Stimulated activated naive CD8-positive, alpha-beta T cell treated with anti-CD3 and anti-CD28 coated beads, Interleukin-15, Interleukin-2, amounts not matched to agents 100 ng/mL and 50 ng/mL, for 24 hours (primary cell): ENCODE measurements around the gene TSGA10.
"Not testable (repeated sequence)": the region's sequence is repeated elsewhere in the genome, so short reads cannot be mapped to it uniquely, and the experiment has no call there.

Experiments used
- H3K27ac Mint-ChIP-seq: one replicate; pipeline ENCODE4 v1.8.0; 2021; ENCODE audit warnings: mild to moderate bottlenecking, mixed read lengths
- H3K27me3 Mint-ChIP-seq: one replicate; pipeline ENCODE4 v1.8.0; 2021; ENCODE audit warnings: mixed read lengths
- H3K36me3 Mint-ChIP-seq: one replicate; pipeline ENCODE4 v1.8.0; 2021; ENCODE audit warnings: low read depth, mixed read lengths
- H3K4me1 Mint-ChIP-seq: one replicate; pipeline ENCODE4 v1.8.0; 2021; ENCODE audit warnings: low read depth, mixed read lengths
- H3K4me3 Mint-ChIP-seq: one replicate; pipeline ENCODE4 v1.8.0; 2021; ENCODE audit warnings: mild to moderate bottlenecking, mixed read lengths
- H3K9me3 Mint-ChIP-seq: one replicate; pipeline ENCODE4 v1.8.0; 2021; ENCODE audit warnings: mixed read lengths

TSGA10 gene

GRCh38 chr2:99067871-99068625, 86.7 kb downstream of the TSGA10 start:
- Mint-ChIP-seq H3K27me3 (no peaks in the 10 kb centered on the region), H3K4me1 (no peaks in the 10 kb centered on the region), H3K4me3 (no peak overlapping the region), H3K36me3 (no peaks in the 10 kb centered on the region), H3K9me3 (no peaks in the 10 kb centered on the region), H3K27ac (no peak overlapping the region)

GRCh38 chr2:99066075-99066958, 88.4 kb downstream of the TSGA10 start:
- H3K27ac Mint-ChIP-seq = no peak overlapping the region
- H3K4me1 Mint-ChIP-seq = no peaks in the 10 kb centered on the region
- no peaks in the 10 kb centered on the region for H3K27me3 Mint-ChIP-seq
- no peaks in the 10 kb centered on the region for H3K36me3 Mint-ChIP-seq
- no peaks in the 10 kb centered on the region for H3K9me3 Mint-ChIP-seq
- H3K4me3 Mint-ChIP-seq = no peak overlapping the region

- peaks cover 22% of the 10 kb centered on the region for H3K9me3 Mint-ChIP-seq
- H3K4me1 Mint-ChIP-seq, H3K27me3 Mint-ChIP-seq, H3K4me3 Mint-ChIP-seq, H3K27ac Mint-ChIP-seq: not testable (repeated sequence)
- peaks cover 22% of the 10 kb centered on the region for H3K36me3 Mint-ChIP-seq
These were observed 105.6 kb downstream of the TSGA10 start for GRCh38 chr2:99049187-99049586.

GRCh38 chr2:99040736-99041300, 113.9 kb downstream of the TSGA10 start:
- Mint-ChIP-seq H3K36me3 (peaks cover 11% of the 10 kb centered on the region), H3K9me3 (peaks cover 17% of the 10 kb centered on the region)
- not testable (repeated sequence) for H3K4me1 Mint-ChIP-seq, H3K4me3 Mint-ChIP-seq, H3K27ac Mint-ChIP-seq, H3K27me3 Mint-ChIP-seq

GRCh38 chr2:99035920-99036319, 118.8 kb downstream of the TSGA10 start:
- peaks cover under 1% of the 10 kb centered on the region for H3K9me3 Mint-ChIP-seq
- no peaks in the 10 kb centered on the region for H3K4me1 Mint-ChIP-seq
- no peak overlapping the region for H3K27ac Mint-ChIP-seq
- H3K4me3 Mint-ChIP-seq = no peak overlapping the region
- no peaks in the 10 kb centered on the region for H3K27me3 Mint-ChIP-seq
- H3K36me3 Mint-ChIP-seq = no peaks in the 10 kb centered on the region

- no peaks in the 10 kb centered on the region for H3K36me3 Mint-ChIP-seq
- H3K9me3 Mint-ChIP-seq = no peaks in the 10 kb centered on the region
- H3K4me1 Mint-ChIP-seq = no peaks in the 10 kb centered on the region
- H3K27ac Mint-ChIP-seq = no peak overlapping the region
- no peaks in the 10 kb centered on the region for H3K27me3 Mint-ChIP-seq
- no peak overlapping the region for H3K4me3 Mint-ChIP-seq
These were observed 122.0 kb downstream of the TSGA10 start for GRCh38 chr2:99032786-99033185.

GRCh38 chr2:99032001-99032400, 122.7 kb downstream of the TSGA10 start:
- Mint-ChIP-seq H3K27ac (no peak overlapping the region), H3K4me1 (no peaks in the 10 kb centered on the region), H3K4me3 (no peak overlapping the region), H3K9me3 (no peaks in the 10 kb centered on the region), H3K36me3 (no peaks in the 10 kb centered on the region), H3K27me3 (no peaks in the 10 kb centered on the region)

- Mint-ChIP-seq H3K27me3 (no peaks in the 10 kb centered on the region), H3K4me3 (no peak overlapping the region), H3K27ac (no peak overlapping the region), H3K36me3 (no peaks in the 10 kb centered on the region), H3K9me3 (no peaks in the 10 kb centered on the region), H3K4me1 (no peaks in the 10 kb centered on the region)
These were observed 123.3 kb downstream of the TSGA10 start for GRCh38 chr2:99031481-99031880.

GRCh38 chr2:99028558-99028957, 126.2 kb downstream of the TSGA10 start:
- no peak overlapping the region for H3K27ac Mint-ChIP-seq
- no peaks in the 10 kb centered on the region for H3K36me3 Mint-ChIP-seq
- H3K9me3 Mint-ChIP-seq = peaks cover 6% of the 10 kb centered on the region
- H3K4me3 Mint-ChIP-seq = no peak overlapping the region
- no peaks in the 10 kb centered on the region for H3K27me3 Mint-ChIP-seq
- H3K4me1 Mint-ChIP-seq = no peaks in the 10 kb centered on the region

GRCh38 chr2:99027856-99028255, 126.9 kb downstream of the TSGA10 start:
- no peaks in the 10 kb centered on the region for H3K4me1 Mint-ChIP-seq
- H3K27me3 Mint-ChIP-seq = no peaks in the 10 kb centered on the region
- H3K36me3 Mint-ChIP-seq = no peaks in the 10 kb centered on the region
- H3K9me3 Mint-ChIP-seq = peaks cover 6% of the 10 kb centered on the region
- no peak overlapping the region for H3K27ac Mint-ChIP-seq
- no peak overlapping the region for H3K4me3 Mint-ChIP-seq

GRCh38 chr2:99000708-99001107, 154.0 kb downstream of the TSGA10 start:
- Mint-ChIP-seq H3K36me3 (peaks cover 5% of the 10 kb centered on the region), H3K27ac (no peak overlapping the region), H3K4me1 (no peaks in the 10 kb centered on the region), H3K27me3 (no peaks in the 10 kb centered on the region), H3K4me3 (no peak overlapping the region), H3K9me3 (peaks cover 14% of the 10 kb centered on the region)

GRCh38 chr2:98988695-98989094, 166.0 kb downstream of the TSGA10 start:
- H3K9me3 Mint-ChIP-seq, H3K4me1 Mint-ChIP-seq: not testable (repeated sequence)

GRCh38 chr2:98985905-98986666, 168.7 kb downstream of the TSGA10 start:
- H3K4me1 Mint-ChIP-seq = no peaks in the 10 kb centered on the region
- no peak overlapping the region for H3K4me3 Mint-ChIP-seq
- peaks cover 3% of the 10 kb centered on the region for H3K36me3 Mint-ChIP-seq
- H3K9me3 Mint-ChIP-seq = no peaks in the 10 kb centered on the region
- no peak overlapping the region for H3K27ac Mint-ChIP-seq
- H3K27me3 Mint-ChIP-seq = no peaks in the 10 kb centered on the region

More at GRCh38 chr2:98988695-98989094, 166.0 kb downstream of the TSGA10 start:
- not testable (repeated sequence) for H3K27ac Mint-ChIP-seq, H3K27me3 Mint-ChIP-seq, H3K36me3 Mint-ChIP-seq, H3K4me3 Mint-ChIP-seq

- H3K27ac Mint-ChIP-seq = no peak overlapping the region
- peaks cover 26% of the 10 kb centered on the region for H3K9me3 Mint-ChIP-seq
- H3K4me1 Mint-ChIP-seq = no peaks in the 10 kb centered on the region
These were observed 179.1 kb downstream of the TSGA10 start for GRCh38 chr2:98975611-98976010.

More at GRCh38 chr2:98975611-98976010, 179.1 kb downstream of the TSGA10 start:
- Mint-ChIP-seq H3K4me3 (no peak overlapping the region), H3K27me3 (peaks cover 19% of the 10 kb centered on the region), H3K36me3 (peaks cover 5% of the 10 kb centered on the region)
